HuH-7 (cell line): ENCODE data around the gene ARHGEF17.
"Not testable (repeated sequence)": the region's sequence is repeated elsewhere in the genome, so short reads cannot be mapped to it uniquely, and the experiment has no call there.

Source experiments
- DNase-seq: peaks from one replicate; pipeline ENCODE4 v3.0.0; 2011; ENCODE audit warnings: low spot score

The ARHGEF17 gene

DNA sequence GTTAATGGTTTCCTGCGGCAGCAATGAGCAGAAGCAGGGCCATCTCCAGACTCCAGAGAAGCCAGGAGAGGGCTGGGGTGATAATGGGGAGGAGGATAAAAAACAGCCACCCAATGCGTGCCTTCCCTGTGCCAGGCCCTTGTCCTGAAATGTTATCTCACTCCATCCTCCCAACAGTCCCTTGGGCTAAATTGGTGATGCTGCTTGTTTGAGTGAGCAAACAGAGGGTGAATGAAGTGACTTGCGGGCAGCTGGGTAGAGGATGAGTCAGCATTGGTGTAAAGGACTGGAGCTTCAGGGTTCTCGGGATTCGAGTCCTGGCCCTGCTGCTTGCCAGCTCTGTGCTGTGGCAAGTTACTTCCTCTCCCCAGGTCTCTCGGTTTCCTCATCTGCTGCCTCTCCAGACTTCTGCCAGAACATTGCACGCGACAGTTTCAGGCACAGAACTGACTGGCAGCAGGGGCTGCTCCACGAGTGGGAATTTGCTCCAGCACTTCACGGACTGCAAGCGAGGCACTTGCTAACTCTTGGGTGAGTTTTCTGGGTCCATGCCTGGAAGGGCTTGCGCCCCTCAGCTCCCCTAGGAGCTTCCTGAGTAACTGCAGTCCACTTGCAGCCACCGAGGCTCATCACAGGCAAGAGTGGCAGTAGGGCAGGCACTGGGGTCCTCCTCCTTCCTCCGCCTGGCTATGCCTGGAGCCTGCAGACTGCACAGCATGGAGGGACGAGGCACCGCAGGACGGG lies 36.0 kb upstream of the ARHGEF17 start, which contains the start of gene P2RY6:
P2RY6 (plus strand) TSS at position 403 of the 744 bp plus-strand sequence. CDS start 24,181 bp downstream, outside the sequence.
- peak; percentile 47 for DNase-seq

DNA sequence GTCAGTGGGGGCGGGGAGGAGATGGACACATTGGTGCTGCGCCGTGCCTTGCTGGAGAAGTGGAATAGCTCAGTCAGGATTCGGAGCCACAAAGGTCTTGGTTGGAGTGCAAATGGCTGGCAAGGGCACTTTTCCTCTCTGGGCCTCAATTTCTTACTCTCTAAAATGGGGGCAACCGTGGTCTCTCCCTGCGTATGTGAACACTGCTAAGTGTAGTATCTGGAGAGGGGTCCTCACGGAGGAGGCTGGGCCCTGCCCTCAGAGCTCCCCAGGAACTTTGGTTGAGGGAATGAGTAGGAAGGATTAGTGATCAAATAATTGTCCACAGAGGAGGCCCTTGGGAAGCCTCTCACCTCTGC lies 35.4 kb upstream of the ARHGEF17 start:
- DNase-seq, result no peak

DNA sequence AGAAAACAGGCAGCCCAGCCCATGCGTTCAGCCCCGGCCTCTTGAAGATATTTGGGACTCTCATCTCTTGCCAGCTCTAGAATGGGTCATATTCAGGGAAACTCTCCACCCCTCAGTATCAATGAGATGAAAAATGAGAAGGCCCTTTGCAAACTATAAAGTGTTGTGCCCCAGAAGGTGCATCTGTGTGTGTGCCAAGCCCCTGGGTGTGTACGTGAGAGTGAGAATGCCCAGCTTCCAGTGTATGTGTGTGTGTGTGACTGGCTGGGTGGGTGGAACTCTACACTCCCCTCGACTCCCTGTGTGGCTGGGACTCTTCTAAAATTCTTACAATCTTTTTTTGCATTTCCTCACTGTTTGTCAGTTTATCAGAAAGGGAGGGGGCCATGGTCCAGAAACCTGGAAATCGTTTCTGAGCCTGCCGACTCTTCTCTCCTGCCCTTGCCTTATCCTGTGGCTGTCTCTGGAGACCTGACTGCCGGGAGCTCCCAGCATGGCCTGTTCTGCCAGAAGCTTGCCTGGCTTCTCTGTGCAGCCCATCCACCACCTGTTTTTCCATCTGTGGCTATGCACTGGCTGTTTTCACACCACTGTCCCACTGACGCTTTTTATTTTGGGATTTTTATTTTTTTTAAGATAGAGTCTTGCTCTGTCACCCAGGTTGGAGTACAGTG lies 34.7 kb upstream of the ARHGEF17 start:
- DNase-seq, result no peak

DNA sequence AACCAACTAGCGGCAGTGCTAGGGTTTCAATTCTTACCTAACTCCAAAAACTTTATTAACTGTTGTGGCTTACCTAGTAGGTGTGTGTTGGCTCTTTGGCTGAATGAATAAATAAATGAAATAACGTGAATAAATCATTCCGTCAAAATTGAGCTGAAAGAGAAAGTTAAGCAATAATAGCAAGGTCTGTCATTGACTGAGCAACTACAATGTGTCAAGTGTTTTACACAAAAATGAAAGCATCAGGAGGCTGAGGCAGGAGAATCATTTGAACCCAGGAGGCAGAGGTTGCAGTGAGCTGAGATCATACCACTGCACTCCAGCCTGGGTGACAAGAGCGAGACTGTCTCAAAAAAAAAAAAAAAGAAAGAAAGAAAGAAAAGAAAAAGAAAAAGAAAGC lies 33.9 kb upstream of the ARHGEF17 start:
- DNase-seq, result not testable (repeated sequence)

DNA sequence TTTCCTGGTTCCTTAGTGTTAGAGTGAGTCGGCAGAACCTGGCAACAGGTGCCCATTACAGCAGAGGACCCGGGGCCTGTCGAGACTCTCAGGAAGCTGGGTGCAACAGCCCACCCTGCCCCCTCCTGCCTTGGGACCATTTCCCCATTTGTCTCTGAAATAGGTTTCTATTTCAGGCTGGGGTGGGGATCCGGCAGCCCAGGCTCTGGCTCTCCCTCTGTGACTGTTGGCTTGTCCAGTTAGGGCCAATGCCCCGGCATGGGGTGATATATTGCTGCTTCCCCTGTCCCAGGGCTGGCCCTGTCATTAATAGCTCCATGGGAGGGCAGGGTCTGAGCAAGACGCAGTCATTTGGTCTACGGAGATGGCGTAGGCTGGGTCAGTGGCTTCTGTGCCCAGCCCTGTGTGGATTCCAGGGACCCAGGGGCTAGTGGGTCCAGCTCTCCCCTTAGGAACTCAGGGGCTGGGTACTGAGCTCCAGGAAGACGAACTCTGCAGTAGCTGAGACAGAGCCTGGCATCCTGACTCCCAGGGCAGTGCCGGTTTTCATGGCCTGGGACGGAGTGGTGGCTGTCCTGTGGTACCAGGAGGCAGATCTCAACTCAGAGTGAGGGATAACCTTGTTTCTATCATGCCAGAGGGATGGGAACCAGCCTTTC lies 33.2 kb upstream of the ARHGEF17 start:
- DNase-seq, result no peak

DNA sequence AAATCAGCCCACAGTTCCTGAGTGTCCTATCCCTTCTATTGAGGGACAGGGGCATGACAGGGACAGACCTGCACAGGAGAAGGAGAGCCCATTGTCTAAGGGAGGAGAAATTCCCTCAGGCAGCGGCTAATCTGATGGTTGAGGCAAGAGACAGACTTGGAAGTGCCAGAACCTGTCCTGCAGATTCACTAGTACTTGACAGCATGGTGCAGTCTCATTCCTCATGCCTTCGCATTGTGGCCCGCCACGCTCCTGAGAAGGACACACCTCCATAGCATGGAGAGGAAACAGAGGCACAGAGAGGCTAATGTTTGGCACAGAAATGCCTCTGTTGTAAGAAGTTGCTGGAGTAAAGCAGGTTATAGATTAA lies 32.7 kb upstream of the ARHGEF17 start:
- no peak for DNase-seq

DNA sequence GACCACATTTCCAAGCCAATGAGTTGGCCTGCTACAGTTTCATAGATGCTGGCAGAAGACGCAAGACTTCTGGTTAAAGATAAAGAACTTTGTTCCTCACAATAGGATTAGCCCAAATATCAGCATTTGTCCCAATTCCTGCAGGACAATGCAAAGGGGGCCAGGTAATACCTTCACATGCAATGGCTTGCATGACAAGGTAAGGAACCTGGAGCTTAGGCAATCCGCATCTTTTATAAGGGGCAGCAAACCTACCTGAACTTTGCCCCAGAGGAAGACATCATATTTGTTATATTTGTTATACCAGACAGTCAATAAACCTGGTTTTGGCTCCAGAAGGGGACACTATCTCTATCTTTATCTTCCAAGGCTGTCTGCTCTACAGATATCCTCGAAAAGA lies 30.6 kb upstream of the ARHGEF17 start:
- no peak for DNase-seq

DNA sequence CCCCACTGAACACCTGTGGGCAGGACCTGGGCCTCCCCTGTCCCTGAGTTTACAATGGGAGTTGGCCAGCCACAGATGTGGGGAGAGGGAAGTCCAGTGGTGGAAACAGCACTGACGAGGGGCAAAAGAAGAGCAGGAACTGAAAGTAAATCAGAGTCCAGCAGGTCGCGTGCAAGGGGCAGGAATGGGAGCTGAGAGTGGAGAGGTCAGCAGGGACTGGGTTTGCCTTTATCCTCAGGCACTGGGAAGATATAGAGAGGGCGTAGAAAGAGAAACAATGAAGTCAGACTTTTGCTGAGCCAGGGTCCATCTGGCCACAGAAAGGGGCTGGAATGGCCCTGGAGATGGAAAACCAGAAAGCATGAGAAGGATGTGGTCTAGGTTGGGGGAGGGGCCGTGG lies 27.4 kb upstream of the ARHGEF17 start:
- DNase-seq, result no peak

DNA sequence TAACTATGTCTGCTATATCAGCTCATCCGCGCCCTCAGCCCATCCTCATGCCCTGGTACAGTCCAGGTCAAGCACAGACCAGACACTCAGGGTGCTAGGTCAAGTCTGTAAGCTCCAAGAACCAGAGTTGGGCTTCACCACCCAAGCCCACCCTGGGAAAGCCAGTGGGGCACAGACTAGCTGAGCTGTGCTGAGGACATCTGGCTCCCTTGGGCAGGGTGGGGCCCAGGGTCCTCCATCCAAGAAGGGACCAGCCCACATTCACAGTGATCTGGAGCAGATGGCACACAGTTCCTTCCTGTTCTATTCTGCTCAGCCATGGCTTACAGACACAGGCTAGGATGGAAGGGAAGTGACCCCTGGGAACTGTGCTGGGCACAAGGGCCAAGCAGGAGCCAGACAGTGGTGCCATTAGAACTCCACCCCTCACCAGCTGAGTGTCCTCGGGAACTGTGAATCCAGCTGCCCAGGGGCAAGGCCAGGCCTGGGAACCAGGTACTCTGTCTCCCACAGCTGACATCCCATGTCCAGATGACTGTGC lies 26.8 kb upstream of the ARHGEF17 start:
- no peak for DNase-seq

DNA sequence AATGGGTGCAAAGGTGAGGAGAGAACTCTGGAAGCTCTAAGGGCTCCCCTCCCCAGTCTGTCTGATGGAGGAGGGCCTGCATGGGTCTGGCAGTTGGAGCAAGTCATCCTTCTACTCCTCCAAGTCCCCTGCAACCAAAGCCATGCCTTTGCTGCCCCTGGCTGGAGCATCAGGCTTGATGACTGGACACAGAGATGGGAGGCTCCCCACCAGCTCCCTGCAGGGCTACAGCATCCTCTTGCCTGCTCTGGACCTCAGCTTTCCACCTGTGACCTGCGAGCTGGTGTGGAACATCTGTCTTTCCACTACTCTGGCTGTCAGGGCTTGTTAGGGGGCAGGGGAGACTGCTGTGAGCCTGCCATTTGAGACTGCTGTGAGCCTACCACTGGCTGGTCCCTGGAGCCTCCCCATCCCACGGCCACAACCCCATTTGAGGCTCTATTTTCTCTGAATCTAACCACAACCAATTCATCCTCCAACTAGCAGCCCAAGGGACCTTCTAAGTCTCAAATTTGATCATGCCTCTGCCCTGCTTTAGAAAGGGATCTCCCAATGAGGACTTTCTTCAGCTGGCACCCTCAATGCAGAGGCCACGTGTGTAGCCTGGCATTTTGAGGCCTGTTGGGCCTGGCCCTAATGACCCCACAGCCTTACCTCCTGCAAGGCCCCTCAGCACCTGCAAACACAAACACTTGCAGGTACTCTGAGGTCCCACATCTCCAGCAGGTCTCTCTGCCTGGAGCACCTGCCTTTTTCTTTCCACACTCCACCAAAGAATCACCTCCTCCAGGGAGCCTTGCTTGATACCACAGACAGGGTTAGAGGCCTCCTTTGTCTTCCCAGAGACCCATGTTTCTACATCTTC lies 26.0 kb upstream of the ARHGEF17 start:
- no peak for DNase-seq

DNA sequence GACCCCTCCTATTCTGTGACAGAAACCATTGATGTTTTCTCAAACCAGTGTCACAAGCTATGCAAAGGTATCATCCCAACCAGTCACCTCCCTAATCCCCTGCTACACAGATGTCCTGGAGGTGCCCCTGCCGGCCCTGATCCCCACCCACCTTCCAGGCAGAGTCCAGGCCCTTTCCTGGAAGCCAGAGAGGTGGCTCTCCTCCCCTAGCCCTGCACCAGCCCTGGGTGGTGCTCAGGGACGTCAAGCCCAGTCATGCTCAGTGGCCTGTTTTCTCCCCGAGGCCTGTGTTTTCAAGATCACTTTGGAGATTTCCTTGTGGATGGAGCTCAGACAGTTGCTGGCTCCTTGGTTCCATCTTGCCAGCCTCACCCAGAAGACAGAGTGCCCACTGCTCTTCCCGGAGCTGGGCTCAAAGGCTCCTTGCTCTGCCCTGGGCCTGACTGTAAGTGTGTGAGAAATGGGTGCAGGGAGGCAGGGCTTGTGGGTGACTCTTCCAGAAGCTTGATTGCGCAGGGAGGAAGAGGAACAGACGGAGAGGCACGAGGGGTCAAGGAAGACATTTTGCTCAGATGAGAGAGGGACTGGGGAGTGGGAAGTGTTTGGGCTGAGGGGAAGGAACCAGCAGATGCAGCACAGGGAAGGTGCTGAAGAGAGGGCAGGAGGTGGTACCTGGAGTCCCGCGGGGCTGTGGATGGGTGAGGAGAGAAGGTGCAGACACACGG lies 24.6 kb upstream of the ARHGEF17 start:
- no peak for DNase-seq

DNA sequence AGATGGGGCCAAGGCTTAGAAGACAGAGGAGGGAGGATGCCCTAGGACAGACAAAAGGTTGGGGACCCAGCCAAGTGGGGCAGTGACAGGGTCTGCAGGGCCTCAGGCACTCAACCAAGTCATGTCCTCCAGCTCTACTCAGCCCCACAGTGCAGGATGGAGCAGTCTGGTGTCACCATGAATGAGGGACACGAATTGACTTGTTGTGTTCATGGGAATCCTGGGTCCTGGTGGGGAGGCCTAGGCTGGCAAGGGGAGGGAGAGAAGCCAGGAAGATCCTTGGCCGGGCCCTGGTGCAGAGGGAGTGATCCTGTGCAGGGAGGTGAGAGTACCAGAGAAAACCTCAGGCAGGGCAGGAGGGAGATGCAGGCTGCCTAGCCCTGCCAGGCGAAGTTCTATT lies 24.0 kb upstream of the ARHGEF17 start:
- no peak for DNase-seq

DNA sequence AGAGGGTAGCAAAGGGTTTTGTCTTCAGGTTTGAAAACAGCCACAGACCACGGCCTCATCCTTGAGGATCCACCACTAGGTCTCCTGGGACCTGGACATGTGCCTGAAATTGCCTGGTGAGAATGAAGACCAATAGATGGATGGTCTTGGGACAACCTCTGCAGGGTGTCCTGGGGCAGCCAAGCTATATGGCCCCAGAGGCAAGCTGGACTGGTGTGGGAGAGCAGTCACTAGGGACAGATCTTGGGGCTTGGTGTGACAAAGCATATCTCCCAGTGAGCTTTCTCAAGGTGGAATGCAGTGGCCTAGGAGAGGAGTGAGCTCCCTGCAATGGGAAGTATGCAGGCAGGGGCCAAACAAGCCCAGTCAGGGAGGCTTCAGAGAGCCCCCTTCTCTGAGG lies 22.4 kb upstream of the ARHGEF17 start:
- no peak for DNase-seq

DNA sequence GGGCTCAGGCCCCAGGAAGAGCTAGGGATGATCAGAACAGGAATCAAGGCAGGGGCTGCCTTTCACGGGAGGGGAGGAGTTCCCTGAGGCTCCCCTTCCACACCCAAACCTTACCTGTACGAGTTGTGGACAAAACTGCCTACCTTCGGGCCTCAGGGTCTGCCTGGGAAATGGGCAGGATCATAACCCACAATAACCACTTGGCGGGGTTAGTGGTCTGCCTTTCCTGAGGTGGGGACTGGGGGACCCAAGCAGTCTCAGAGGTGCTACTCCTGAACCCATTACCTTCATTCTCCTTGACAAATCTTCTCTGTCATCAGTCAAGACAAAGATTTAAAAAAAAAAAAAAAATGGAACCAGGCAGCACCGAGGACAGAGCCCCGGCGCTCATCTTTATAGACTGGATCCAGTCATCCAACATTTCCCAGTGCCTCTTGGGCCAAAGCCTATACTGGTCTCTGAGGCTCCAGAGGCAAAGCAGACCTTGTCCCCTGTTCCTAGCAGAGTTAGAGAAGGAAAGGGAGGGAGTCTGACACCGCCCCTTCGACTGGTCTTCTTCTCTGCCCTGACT lies 21.8 kb upstream of the ARHGEF17 start:
- DNase-seq, result no peak

DNA sequence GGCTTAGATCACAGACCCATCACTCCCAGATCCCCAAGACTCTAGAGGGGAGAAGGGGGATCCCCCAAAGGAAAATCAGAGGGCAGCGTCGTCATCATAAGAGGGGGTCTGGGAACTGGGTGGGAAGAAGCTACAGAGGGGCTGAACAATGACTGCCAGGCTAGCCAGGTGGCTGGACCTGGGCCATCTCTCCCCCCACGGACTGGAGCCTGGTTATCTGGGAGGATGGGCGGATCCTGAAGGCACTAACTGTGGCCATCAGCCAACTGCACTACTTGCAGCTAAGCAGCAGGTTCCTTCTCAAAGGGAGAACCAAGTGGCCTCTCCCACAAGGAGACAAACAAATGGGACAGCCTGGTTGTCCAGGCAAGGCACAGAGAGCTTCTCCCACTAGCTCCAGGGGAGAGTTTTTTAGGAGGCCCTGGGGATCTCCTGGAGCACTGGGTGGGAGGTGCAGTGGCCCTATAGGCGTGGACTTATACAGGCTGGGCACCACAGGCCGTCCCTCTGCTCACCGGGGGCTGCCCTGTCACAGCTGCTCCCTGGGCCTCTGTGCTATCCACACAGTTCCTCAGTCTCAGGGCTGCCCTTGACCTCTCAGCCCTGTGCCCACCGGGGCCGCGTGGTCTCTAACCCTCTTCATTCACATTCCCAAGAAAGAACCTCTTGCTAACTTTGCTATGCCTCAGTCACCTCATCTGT lies 20.5 kb upstream of the ARHGEF17 start:
- no peak for DNase-seq

DNA sequence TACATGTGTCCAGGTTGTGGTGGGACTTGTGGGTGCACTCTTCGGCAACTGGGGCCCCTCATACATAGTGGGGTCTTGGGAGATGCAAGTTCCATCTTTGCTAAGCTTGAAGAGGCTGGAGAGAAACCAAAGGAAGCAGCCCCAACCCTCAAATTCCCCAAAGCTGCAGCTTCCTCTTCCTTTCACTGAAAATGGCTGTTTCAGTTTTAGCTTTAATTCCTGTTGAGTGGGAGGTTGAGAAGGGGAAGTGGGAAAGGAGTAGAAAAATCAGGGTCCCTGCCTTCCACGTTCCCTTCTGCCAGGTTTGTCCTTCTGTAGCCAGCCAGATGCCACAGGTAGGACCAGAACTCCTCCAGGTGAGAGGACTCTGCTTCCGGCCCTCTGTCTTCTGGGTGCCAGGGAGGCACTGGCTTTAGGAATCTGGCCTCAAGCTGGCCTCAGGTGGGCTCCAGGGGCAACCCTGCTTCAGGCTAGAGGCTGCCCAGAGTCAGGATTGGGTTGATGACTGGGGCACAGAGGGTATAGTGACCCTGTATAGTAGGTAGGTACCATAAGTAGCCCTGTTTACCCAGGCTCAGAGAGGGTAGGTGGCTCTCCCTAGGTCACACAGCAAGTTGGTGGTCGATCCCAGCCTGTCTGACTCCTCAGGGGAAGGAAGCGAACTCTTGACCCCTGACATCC lies 19.7 kb upstream of the ARHGEF17 start:
- no peak for DNase-seq

DNA sequence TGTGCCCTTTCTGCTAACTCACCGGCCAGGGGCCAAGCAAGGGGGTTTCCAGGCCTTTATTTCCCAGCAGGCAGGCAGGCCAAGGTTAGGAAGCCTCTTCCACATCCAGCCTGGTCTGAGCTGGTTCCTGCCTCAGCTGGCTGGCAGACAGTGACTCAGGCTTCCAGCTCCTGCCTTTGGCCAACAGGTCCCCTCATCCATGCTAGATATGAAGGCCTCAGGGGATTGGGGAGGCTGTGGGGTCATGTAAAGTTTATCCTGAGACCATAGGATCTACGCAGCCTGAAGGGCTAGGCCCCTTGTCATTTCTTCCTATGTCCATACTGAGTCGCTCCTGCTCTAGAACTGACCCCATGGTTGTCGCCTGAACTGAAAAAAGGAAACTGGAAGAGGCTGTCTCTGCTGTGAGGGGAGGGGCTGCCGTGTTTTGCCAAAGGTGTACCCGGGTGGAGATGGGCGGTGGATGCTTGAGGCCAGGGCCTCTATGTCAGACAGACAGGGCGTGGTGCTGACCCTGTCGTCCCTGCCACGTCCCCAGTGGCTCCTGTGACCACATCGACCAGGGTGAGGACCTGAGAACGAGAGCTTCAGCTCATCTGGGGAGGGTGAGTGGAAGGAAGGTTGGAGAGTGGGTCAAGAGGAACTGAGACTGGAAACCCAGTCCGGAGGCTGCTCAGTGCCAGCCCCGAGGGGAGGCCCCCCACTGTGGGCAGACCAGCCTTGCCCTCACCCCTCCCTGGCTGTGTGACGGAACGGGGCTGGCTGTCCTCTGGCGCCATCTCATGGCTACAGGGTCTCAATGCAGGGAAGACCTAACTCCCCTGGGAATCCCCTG lies 19.0 kb upstream of the ARHGEF17 start:
- DNase-seq, result peak; percentile 82

DNA sequence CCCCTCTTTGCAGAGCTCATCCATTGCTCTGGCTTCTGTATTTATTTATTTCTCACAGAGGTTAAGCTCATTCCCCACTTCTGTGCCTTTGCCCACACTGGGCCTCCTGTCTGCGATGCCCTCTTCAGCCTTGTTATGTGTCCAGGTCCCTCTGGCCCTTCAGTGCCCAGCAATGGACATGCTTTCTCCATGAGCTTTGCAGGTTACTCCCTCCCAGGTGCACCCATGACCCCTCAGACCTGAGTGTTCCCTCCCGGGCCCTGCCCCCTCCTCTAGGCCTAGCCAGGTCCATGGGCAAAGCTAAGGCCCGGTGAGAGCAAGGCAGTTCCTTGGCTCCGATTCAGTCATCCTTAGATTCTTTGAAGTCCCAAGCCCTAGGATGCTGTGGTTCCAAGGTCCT lies 17.5 kb upstream of the ARHGEF17 start:
- no peak for DNase-seq

DNA sequence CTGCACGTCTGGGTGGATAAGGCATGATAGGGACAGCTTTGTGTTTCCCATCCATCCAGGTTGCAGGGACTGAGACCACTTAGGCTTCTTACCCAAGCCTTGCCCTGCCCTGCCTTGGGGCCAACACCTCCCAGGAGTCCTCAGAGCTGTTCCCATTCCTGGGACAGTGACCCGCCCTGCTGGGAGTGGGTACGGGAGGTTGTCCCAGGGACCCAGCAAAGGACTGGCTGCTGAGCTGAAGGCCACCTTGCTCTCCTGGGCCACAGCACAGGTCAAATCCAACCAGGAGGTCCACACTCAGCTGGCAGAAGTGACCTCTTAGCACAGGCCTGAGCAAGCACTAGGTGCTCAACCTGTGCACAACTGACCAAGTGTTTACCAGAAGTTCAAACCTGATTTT lies 16.9 kb upstream of the ARHGEF17 start:
- no peak for DNase-seq
